K562 (cell line): Measurements from ENCODE around the gene RHOC. TPM values are rescaled to one million over a fixed set of nuclear protein-coding genes. Genes with fewer than 3 reads are reported as not detected.

Experiments used
- HBP1 ChIP-seq: fragments of 450-650 bp; formaldehyde crosslinking; IDR thresholded peaks from 2 replicates; pipeline ENCODE4 v1.4.0; 2022; ENCODE audit warnings: missing genetic modification characterization
- SIRT6 ChIP-seq: IDR thresholded peaks from one replicate; pipeline ENCODE4 v1.6.1; 2012; ENCODE audit warnings: low read depth, mild to moderate bottlenecking, control low read depth, inconsistent platforms, low read length, moderate library complexity
- ZBTB26 ChIP-seq: fragments of 450-650 bp; formaldehyde crosslinking; IDR thresholded peaks from 2 replicates; pipeline ENCODE4 v1.4.0; 2022; ENCODE audit warnings: missing genetic modification characterization
- ZC3H4 ChIP-seq: sonication (generic); formaldehyde crosslinking; IDR thresholded peaks from 2 replicates; pipeline ENCODE4 v1.9.0; 2021; ENCODE audit warnings: missing genetic modification reagents, borderline replicate concordance
- ZKSCAN8 ChIP-seq: fragments of 200-800 bp; sonication (Bioruptor generic); IDR thresholded peaks from 2 replicates; pipeline ENCODE4 v1.6.1; 2016; ENCODE audit warnings: missing genetic modification characterization, missing compliant biosample characterization
- ZNF445 ChIP-seq: fragments of 250-450 bp; sonication (Bioruptor Pico); IDR thresholded peaks from 2 replicates; pipeline ENCODE4 v1.4.0; 2020; ENCODE audit warnings: low read depth, mild to moderate bottlenecking, moderate library complexity
- ZNF740 ChIP-seq, 3 experiments: fragments of 200-800 bp in 1 of 3; sonication (Bioruptor generic) in 1 of 3; sonication (generic) in 1 of 3; formaldehyde crosslinking in 1 of 3; IDR thresholded peaks; 2 replicates each; pipeline versions ENCODE4 v1.6.1 to v1.8.0; 2016 to 2022; ENCODE audit warnings: mild to moderate bottlenecking in 2 of 3, missing compliant biosample characterization in 2 of 3, missing genetic modification characterization in 2 of 3, missing genetic modification reagents in 1 of 3
- polyA plus RNA-seq, 8 experiments: library from polyadenylated mRNA; depleted of rRNA in 4 of 8; stranded (reverse) in 5 of 8; unstranded in 3 of 8; fragments of >200 nt; fragmentation: Nextera tagmentation in 2 of 8; fragmentation: Illumina TruSeq in 1 of 8; extraction: Ambion mirVana in 2 of 8; extraction: Trizol in 1 of 8; gene quantifications; 2 replicates each; pipeline versions ENCODE4 v1.2.1 to v1.2.3, GENCODE V29; 2011 to 2014; ENCODE audit warnings: inconsistent platforms in 1 of 8, missing spikeins in 1 of 8
- total RNA-seq, 7 experiments: library from RNA; depleted of rRNA in 6 of 7; stranded (reverse); fragments of >200 nt in 6 of 7; fragmentation: Illumina TruSeq in 2 of 7; extraction: Trizol in 2 of 7; gene quantifications; 2 replicates each; pipeline versions ENCODE4 v1.2.1 to v1.2.3, GENCODE V29; 2011 to 2021; ENCODE audit warnings: low replicate concordance in 1 of 7

The RHOC gene
- total and polyA plus RNA-seq, 9 of the 15 experiments (the other 6 are each of a cell fraction or from before 2014, with no cell fraction given) = 35.2 to 364 (median 204) TPM

GRCh38 chr1:112701227-112702066 is 5.5 kb downstream of the RHOC start (continued):
- TF ChIP-seq ZNF740 (CRISPR knock-in tag; IDR thresholded peaks at IDR 0.05) = no peak
- TF ChIP-seq ZNF740 (tag; IDR thresholded peaks at IDR 0.05) = peak in 1 of 2 experiments; percentile 32; a peak in 1 of 4 replicates
- 0 out of 2 replicates have a peak, but pooled peaks have one; percentile 22 for TF ChIP-seq ZKSCAN8
- TF ChIP-seq ZNF445 (CRISPR knock-in tag) = 0 out of 2 replicates have a peak, but pooled peaks have one; percentile 9
- TF ChIP-seq ZC3H4 (CRISPR knock-in tag) = peak; percentile 80; the same call in 1 of the 2 replicates
- 0 out of 2 replicates have a peak, but pooled peaks have one; percentile 2 for TF ChIP-seq ZBTB26 (CRISPR knock-in tag)
- TF ChIP-seq HBP1 (CRISPR knock-in tag) = peak; percentile 60
- peak; percentile 30 for TF ChIP-seq SIRT6
